Erythroblast (primary cell): Measurements from ENCODE around the gene HSF4.

ENCODE experiments used
- GATA1 ChIP-seq: IDR thresholded peaks from 2 replicates; pipeline ENCODE4 v1.6.1; 2011; ENCODE audit warnings: low read depth, mild to moderate bottlenecking, control low read depth, low read length, moderate library complexity
- POLR2A ChIP-seq: IDR thresholded peaks from 2 replicates; pipeline ENCODE4 v1.6.1; 2011; ENCODE audit warnings: mild to moderate bottlenecking, low read length

DNA sequence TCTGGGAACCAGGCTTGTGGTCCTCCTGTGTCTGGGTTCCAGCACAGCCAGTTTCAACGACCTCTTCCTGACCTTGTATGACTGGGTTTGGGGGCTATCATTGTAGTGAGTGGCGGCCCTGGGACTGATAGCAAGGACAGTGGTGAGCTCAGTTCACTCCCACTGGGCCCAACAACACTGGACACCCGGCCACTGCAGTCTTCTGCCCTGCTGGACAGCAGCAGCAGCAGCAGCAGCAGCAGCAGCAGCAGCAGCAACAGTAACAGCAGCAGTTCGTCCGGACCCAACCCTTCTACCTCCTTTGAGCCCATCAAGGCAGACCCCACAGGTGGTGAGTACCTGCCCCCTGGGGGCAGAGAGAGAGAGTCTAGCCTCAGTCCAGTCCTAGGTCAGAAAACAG lies 31.1 kb downstream of the HSF4 start:
- TF ChIP-seq POLR2A (no peak), GATA1 (no peak)
